Activated CD8-positive, alpha-beta T cell treated with anti-CD3 and anti-CD28 coated beads for 36 hours (primary cell): ENCODE data around the gene CPSF4. TPM values are rescaled to one million over a fixed set of nuclear protein-coding genes. Genes with fewer than 3 reads are reported as not detected.

Experiments
- ATAC-seq: fragments of 200-7000 bp; cut with Tn5 transposase; one replicate; pipeline ENCODE4 v1.10.0; 2021; ENCODE audit warnings: mild to moderate bottlenecking, moderate library complexity
- CTCF ChIA-PET: fragments of 350-600 bp; sonication (Branson Sonifier 250); formaldehyde crosslinking; loops from one replicate; lab custom pipeline; 2021; ENCODE audit warnings: antibody characterized with exemption; lab: Charles Lee
- POLR2A ChIA-PET: fragments of 350-600 bp; sonication (Branson Sonifier 250); formaldehyde crosslinking; loops from one replicate; lab custom pipeline; 2021; ENCODE audit warnings: antibody characterized with exemption; lab: Charles Lee
- DNase-seq: peaks from one replicate; pipeline ENCODE4 v3.0.0-alpha.2; 2020
- H3K27ac Mint-ChIP-seq: one replicate; pipeline ENCODE4 v1.8.0; 2021; ENCODE audit warnings: mild to moderate bottlenecking, mixed read lengths
- H3K27me3 Mint-ChIP-seq: one replicate; pipeline ENCODE4 v1.8.0; 2021; ENCODE audit warnings: mixed read lengths
- H3K36me3 Mint-ChIP-seq: one replicate; pipeline ENCODE4 v1.8.0; 2021; ENCODE audit warnings: low read depth, mixed read lengths
- H3K4me1 Mint-ChIP-seq: one replicate; pipeline ENCODE4 v1.8.0; 2021; ENCODE audit warnings: low read depth, mixed read lengths
- H3K4me3 Mint-ChIP-seq: one replicate; pipeline ENCODE4 v1.8.0; 2021; ENCODE audit warnings: mild to moderate bottlenecking, moderate library complexity, mixed read lengths
- H3K9me3 Mint-ChIP-seq: one replicate; pipeline ENCODE4 v1.8.0; 2021; ENCODE audit warnings: mixed read lengths
- CTCF ChIP-seq: fragments of 200-600 bp; IDR thresholded peaks from one replicate; pipeline ENCODE4 v1.8.0; 2022; ENCODE audit warnings: antibody characterized with exemption, mild to moderate bottlenecking
- intact Hi-C: fragments of 100-400 bp; cut with micrococcal nuclease; formaldehyde crosslinking; loops from one replicate; pipeline ENCODE4 v1.10.0; 2022
- total RNA-seq, 2 experiments: library from RNA; stranded (reverse); gene quantifications; one replicate each; pipeline ENCODE4 v1.2.3, GENCODE V29; 2021

CPSF4 gene
- total RNA-seq, 2 experiments from 2014 or later: 62.3 to 64.6 TPM

- peaks cover 33% of the 10 kb centered on the region for H3K4me1 Mint-ChIP-seq
- no peak for TF ChIP-seq CTCF
- H3K27ac Mint-ChIP-seq: peak within 1 kb of the TSS; percentile 97
- H3K4me3 Mint-ChIP-seq: peak within 1 kb of the TSS; percentile 95
- DNase-seq: peak; percentile 100
- H3K36me3 Mint-ChIP-seq: peaks cover 19% of the 10 kb centered on the region
- ChIA-PET CTCF (interaction anchor here (0.8 kb wide), 1 partner anchor 51 kb away, joined by 3 read pairs; no protein-coding TSS in a partner anchor), POLR2A (interaction anchor here (1.0 to 2.8 kb wide), 5 partner anchors 25 to 80 kb away, joined by 3 to 19 read pairs (median 3); partner anchors contain the start of genes ZKSCAN5 and ZNF394)
- H3K27me3 Mint-ChIP-seq: no peaks in the 10 kb centered on the region
- ATAC-seq: peak; percentile 98
- H3K9me3 Mint-ChIP-seq: no peaks in the 10 kb centered on the region
- intact Hi-C loops: loop anchor here (2.0 kb wide), 1 partner anchor 28 kb away; the partner anchor contains the start of gene ZNF394
Observed at GRCh38 chr7:99472561-99473314, 34.0 kb downstream of the CPSF4 start, which contains the start of gene ZNF789. TSS of gene ZNF789 (plus strand) at chr7:99472890. CDS start at chr7:99476457, 3,567 bp downstream.

DNA sequence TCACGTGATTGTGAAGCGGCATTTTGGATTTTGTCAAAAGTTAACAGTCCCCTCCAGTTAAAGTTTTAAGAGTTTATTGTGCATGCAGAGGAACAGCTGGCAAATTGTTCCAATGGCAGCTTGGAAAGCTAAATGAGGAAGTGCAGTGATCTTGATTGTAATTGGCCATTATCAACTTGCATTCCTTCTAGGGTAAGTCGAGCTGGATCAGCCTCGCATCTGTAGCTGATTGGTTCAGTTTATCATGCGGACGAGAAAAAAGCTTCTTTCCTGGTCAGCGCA, 34.5 kb downstream of the CPSF4 start:
- no peak for TF ChIP-seq CTCF
- DNase-seq (no peak), ATAC-seq (no peak)
- Mint-ChIP-seq H3K4me1 (peaks cover 38% of the 10 kb centered on the region), H3K27me3 (no peaks in the 10 kb centered on the region), H3K9me3 (no peaks in the 10 kb centered on the region), H3K27ac (peak overlapping the region; percentile 97), H3K4me3 (peak overlapping the region; percentile 95), H3K36me3 (peaks cover 24% of the 10 kb centered on the region)
- POLR2A ChIA-PET: interaction anchor here (1.0 to 2.8 kb wide), 5 partner anchors 24 to 80 kb away, joined by 3 to 19 read pairs (median 3); partner anchors contain the start of genes ZKSCAN5 and ZNF394
- intact Hi-C loops: loop anchor here (2.0 kb wide), 1 partner anchor 28 kb away; the partner anchor contains the start of gene ZNF394
- CTCF ChIA-PET: interaction anchor here (0.8 kb wide), 1 partner anchor 51 kb away, joined by 3 read pairs; no protein-coding TSS in a partner anchor

GRCh38 chr7:99476107-99476506, 37.4 kb downstream of the CPSF4 start:
- TF ChIP-seq CTCF: no peak
- no peak for DNase-seq
- Mint-ChIP-seq H3K4me1 (peaks cover 43% of the 10 kb centered on the region), H3K27ac (no peak overlapping the region), H3K9me3 (no peaks in the 10 kb centered on the region), H3K4me3 (no peak overlapping the region), H3K27me3 (no peaks in the 10 kb centered on the region), H3K36me3 (peaks cover 35% of the 10 kb centered on the region)
- ATAC-seq: no peak
- intact Hi-C loops: no loop called here
- ChIA-PET POLR2A (interaction anchor here (1.1 to 1.6 kb wide), 2 partner anchors 17 to 24 kb away, joined by 4 read pairs; partner anchors contain the start of gene ZNF394), CTCF (interaction anchor here (0.7 kb wide), 1 partner anchor 147 kb away, joined by 3 read pairs; no protein-coding TSS in a partner anchor)

DNA sequence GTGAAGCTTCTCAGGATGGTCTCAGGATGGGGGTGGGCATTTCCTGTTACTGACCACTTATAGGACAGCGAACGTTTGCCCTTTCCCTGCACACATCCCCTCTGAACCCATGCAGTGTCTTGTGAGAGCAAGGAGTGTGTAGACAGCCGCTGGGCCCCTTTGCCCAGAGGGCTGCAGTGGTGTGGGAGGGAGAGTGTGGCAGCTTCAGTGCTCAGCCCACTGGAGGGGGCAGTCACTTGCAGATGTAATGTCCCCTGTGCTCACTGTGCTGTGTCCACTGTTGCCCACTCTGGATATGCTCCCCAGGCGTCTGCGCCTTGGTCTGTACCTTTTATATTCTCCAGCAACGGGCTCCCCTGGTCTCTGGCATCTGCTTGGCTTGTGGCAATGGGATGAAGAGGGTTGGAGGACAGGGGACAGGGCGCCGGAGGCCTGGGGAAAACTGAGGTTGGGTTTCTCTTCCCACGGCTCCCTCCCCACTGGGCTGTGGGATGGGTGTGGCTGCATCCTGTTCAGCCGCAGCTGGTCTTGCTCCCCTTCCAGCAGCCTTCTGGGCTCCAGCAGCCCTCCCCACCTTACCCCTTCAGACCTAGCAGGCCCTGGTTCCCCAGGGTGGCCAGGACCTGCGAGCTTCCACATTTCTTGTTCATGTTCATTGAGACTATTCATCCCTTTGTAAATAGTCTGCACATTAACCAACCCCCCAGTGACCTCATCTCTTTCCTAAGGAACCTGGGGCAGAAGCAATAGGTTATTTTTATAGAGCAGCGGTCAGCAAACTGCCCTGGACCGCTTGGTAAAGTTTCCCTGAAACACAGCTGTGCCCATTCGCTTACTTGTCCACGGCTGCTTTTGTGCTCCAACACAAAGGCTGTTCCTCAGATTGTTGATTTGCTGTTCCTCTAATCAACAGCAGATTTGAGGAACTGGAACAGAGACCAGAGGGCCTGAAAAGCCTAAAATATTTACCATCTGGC, 40.0 kb downstream of the CPSF4 start:
- no peak overlapping the region for H3K4me3 Mint-ChIP-seq
- intact Hi-C loops: no loop called here
- POLR2A ChIA-PET: interaction anchor here (1.0 to 1.1 kb wide), 2 partner anchors 12 to 21 kb away, joined by 3 to 4 read pairs; partner anchors contain the start of gene ZNF394
- DNase-seq (no peak), ATAC-seq (no peak)
- TF ChIP-seq CTCF: no peak
- H3K27me3 Mint-ChIP-seq: no peaks in the 10 kb centered on the region
- no peaks in the 10 kb centered on the region for H3K9me3 Mint-ChIP-seq
- CTCF ChIA-PET: no interaction called here
- peaks cover 35% of the 10 kb centered on the region for H3K4me1 Mint-ChIP-seq
- H3K36me3 Mint-ChIP-seq: peaks cover 34% of the 10 kb centered on the region
- H3K27ac Mint-ChIP-seq: peak overlapping the region; percentile 50
